Trophoblast cell (in vitro differentiated cells and primary cell): ENCODE results near the gene OVCA2.

Source experiments
- DNase-seq, 2 donors: peaks; one replicate each; pipeline ENCODE4 v3.0.0-alpha.2; 2016
- H2AFZ ChIP-seq: 2 replicates; pipeline ENCODE4 v1.6.1; 2013; ENCODE audit warnings: low read length, moderate library complexity, mild to moderate bottlenecking; ENCODE audit not compliant: insufficient read depth, poor library complexity
- H2AK5ac ChIP-seq: 2 replicates; pipeline ENCODE4 v1.6.1; 2013; ENCODE audit warnings: mild to moderate bottlenecking, low read length
- H2BK120ac ChIP-seq: 2 replicates; pipeline ENCODE4 v1.6.1; 2013; ENCODE audit warnings: low read length, mild to moderate bottlenecking, moderate library complexity; ENCODE audit not compliant: insufficient read depth, poor library complexity
- H2BK12ac ChIP-seq: 2 replicates; pipeline ENCODE4 v1.6.1; 2013; ENCODE audit warnings: mild to moderate bottlenecking, low read length, moderate library complexity
- H2BK5ac ChIP-seq: 2 replicates; pipeline ENCODE4 v1.6.1; 2013; ENCODE audit warnings: low read length, low read depth, moderate library complexity, mild to moderate bottlenecking; ENCODE audit not compliant: poor library complexity
- H3K14ac ChIP-seq: 2 replicates; pipeline ENCODE4 v1.6.1; 2013; ENCODE audit warnings: mild to moderate bottlenecking, low read length
- H3K18ac ChIP-seq: 2 replicates; pipeline ENCODE4 v1.6.1; 2013; ENCODE audit warnings: mild to moderate bottlenecking, low read length
- H3K23ac ChIP-seq: 2 replicates; pipeline ENCODE4 v1.6.1; 2013; ENCODE audit warnings: low read length
- H3K27ac ChIP-seq: 2 replicates; pipeline ENCODE4 v1.5.1; 2013; ENCODE audit warnings: low read depth, mild to moderate bottlenecking, inconsistent platforms, low read length, moderate library complexity
- H3K27me3 ChIP-seq: 2 replicates; pipeline ENCODE4 v1.6.1; 2013; ENCODE audit warnings: inconsistent platforms, mild to moderate bottlenecking, low read length, moderate library complexity; ENCODE audit not compliant: insufficient read depth
- H3K36me3 ChIP-seq, 2 experiments: 1 replicate in 1 of 2; 2 replicates in 1 of 2; pipeline ENCODE4 v1.6.1; 2013; ENCODE audit warnings: low read length in 2 of 2, mild to moderate bottlenecking in 2 of 2, moderate library complexity in 1 of 2; ENCODE audit not compliant: insufficient read depth in 2 of 2, control insufficient read depth in 1 of 2
- H3K4ac ChIP-seq: 2 replicates; pipeline ENCODE4 v1.6.1; 2013; ENCODE audit warnings: low read depth, mild to moderate bottlenecking, low read length, moderate library complexity
- H3K4me1 ChIP-seq, 2 experiments: 1 replicate in 1 of 2; 2 replicates in 1 of 2; pipeline ENCODE4 v1.6.1; 2013; ENCODE audit warnings: low read length in 2 of 2, mild to moderate bottlenecking in 2 of 2, moderate library complexity in 1 of 2; ENCODE audit not compliant: insufficient read depth in 2 of 2, control insufficient read depth in 1 of 2
- H3K4me2 ChIP-seq: 2 replicates; pipeline ENCODE4 v1.6.1; 2013; ENCODE audit warnings: inconsistent platforms, mild to moderate bottlenecking, low read length, moderate library complexity
- H3K4me3 ChIP-seq: 2 replicates; pipeline ENCODE4 v1.5.1; 2013; ENCODE audit warnings: mild to moderate bottlenecking, low read depth, low read length, inconsistent platforms
- H3K79me1 ChIP-seq: one replicate; pipeline ENCODE4 v1.6.1; 2013; ENCODE audit warnings: low read length
- H3K79me2 ChIP-seq: 2 replicates; pipeline ENCODE4 v1.6.1; 2013; ENCODE audit warnings: low read length, mild to moderate bottlenecking; ENCODE audit not compliant: control insufficient read depth, insufficient read depth, poor library complexity
- H3K9ac ChIP-seq: 2 replicates; pipeline ENCODE4 v1.6.1; 2013; ENCODE audit warnings: mild to moderate bottlenecking, low read length
- H3K9me3 ChIP-seq: 2 replicates; pipeline ENCODE4 v1.6.1; 2013; ENCODE audit warnings: low read depth, mild to moderate bottlenecking, control low read depth, inconsistent platforms, low read length; ENCODE audit not compliant: insufficient read depth
- H4K12ac ChIP-seq: 2 replicates; pipeline ENCODE4 v1.6.1; 2013; ENCODE audit warnings: low read depth, mild to moderate bottlenecking, low read length, moderate library complexity
- H4K8ac ChIP-seq: 2 replicates; pipeline ENCODE4 v1.6.1; 2013; ENCODE audit warnings: low read depth, mild to moderate bottlenecking, low read length, moderate library complexity
- H4K91ac ChIP-seq: one replicate; pipeline ENCODE4 v1.6.1; 2013; ENCODE audit warnings: low read depth, mild to moderate bottlenecking, low read length, moderate library complexity
- WGBS: extraction: QIAGEN DNeasy Blood & Tissue Kit; methylation state at CpG from one replicate; pipeline ENCODE4 v1.1.7; 2013; ENCODE audit warnings: missing lambda C conversion rate; ENCODE audit not compliant: insufficient read length, insufficient coverage; ENCODE audit errors: extremely low coverage; 5-methylcytosine and 5-hydroxymethylcytosine counted together

Gene OVCA2

DNA sequence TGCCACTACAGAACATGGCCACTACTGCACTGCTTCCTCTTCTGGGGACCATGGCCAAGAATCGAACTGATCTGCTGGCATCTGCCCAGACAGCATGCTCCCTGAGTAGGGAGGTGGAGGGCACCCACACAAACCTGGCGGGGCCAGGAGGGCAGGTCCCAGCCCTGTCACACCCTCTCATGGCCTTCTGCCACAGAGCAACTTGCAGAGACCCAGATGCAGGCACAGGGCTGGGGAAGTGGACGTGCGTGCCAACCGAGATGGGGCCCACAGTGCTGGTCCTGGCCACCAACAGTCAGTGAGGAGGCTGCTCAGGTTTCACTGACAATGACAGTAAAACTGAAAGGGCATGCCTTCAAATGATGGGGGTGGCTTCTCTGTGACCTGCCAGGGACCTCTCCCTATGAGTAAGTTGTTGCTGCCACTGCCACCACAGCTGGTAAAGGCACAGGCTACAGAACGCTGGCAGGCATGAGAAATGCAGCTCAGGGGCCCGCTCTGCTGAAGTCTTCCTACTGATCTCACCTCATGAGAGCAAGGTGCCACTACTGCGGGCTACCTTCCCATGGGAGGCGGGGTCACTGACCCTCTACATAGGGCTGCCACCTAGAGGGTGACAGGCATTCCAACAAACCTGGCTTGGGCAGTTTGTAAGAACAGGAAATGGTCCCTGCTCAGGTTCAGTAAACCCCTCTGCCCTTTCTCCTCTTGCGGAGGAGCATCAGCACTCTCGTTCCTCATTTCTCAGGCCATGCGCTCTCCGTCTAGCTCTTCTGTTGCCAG is 28.6 kb downstream of the OVCA2 start:
- no peak overlapping the region for H2BK5ac ChIP-seq
- H3K18ac ChIP-seq, result no peak overlapping the region
- no peak overlapping the region for H3K9ac ChIP-seq
- no peak overlapping the region for H2AK5ac ChIP-seq
- H4K91ac ChIP-seq, result no peak overlapping the region
- peaks cover 26% of the 10 kb centered on the region for H3K79me1 ChIP-seq
- no CpG with 5 or more reads among the region's 13 CpGs for WGBS
- no peaks in the 10 kb centered on the region for H3K27me3 ChIP-seq
- H3K23ac ChIP-seq, result no peak overlapping the region
- peaks cover 41 to 48% of the 10 kb centered on the region in 2 experiments for H3K4me1 ChIP-seq
- H3K4ac ChIP-seq, result no peak overlapping the region
- no peak overlapping the region for H2BK12ac ChIP-seq
- no peak overlapping the region for H2AFZ ChIP-seq
- H3K27ac ChIP-seq, result no peak overlapping the region
- H3K9me3 ChIP-seq, result no peaks in the 10 kb centered on the region
- DNase-seq, result peak in 1 of 2 donors; percentile 31
- no peak overlapping the region for H3K14ac ChIP-seq
- H3K4me3 ChIP-seq, result no peak overlapping the region
- H4K8ac ChIP-seq, result no peak overlapping the region
- no peak overlapping the region for H2BK120ac ChIP-seq
- H4K12ac ChIP-seq, result no peak overlapping the region
- peaks cover 7 to 18% of the 10 kb centered on the region in 2 experiments for H3K36me3 ChIP-seq
- H3K79me2 ChIP-seq, result peaks cover 9% of the 10 kb centered on the region
- no peak overlapping the region for H3K4me2 ChIP-seq

DNA sequence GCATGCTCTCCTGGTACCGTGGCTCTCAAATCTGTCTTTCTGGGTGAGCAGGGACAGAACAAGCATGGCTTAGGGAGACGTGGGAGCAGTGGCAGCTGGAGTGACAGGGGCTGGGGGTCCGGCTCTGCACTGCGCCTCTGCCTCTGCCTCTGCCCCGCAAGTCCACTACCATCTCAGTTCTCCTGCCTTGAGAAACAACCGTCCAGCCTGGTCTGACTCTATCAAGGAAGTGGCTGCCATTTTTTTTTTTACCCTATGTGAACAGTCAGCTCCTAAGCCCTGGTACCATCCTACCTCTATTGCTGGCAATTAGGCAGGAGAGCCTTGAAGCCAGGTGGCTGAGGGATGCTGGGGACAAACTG is 29.2 kb downstream of the OVCA2 start:
- H4K91ac ChIP-seq, result no peak overlapping the region
- no peak overlapping the region for H2AFZ ChIP-seq
- H3K27ac ChIP-seq, result no peak overlapping the region
- H3K27me3 ChIP-seq, result no peaks in the 10 kb centered on the region
- H3K4me2 ChIP-seq, result no peak overlapping the region
- H3K9me3 ChIP-seq, result no peaks in the 10 kb centered on the region
- peaks cover 5 to 18% of the 10 kb centered on the region in 2 experiments for H3K36me3 ChIP-seq
- WGBS, result no CpG with 5 or more reads among the region's 6 CpGs
- H2BK12ac ChIP-seq, result peak overlapping the region; percentile 47
- H2AK5ac ChIP-seq, result no peak overlapping the region
- peaks cover 41 to 48% of the 10 kb centered on the region in 2 experiments for H3K4me1 ChIP-seq
- no peak overlapping the region for H4K12ac ChIP-seq
- no peak overlapping the region for H3K23ac ChIP-seq
- H3K9ac ChIP-seq, result no peak overlapping the region
- peaks cover 9% of the 10 kb centered on the region for H3K79me2 ChIP-seq
- peak in 1 of 2 donors; percentile 11 for DNase-seq
- H2BK5ac ChIP-seq, result no peak overlapping the region
- H4K8ac ChIP-seq, result no peak overlapping the region
- no peak overlapping the region for H3K4me3 ChIP-seq
- H2BK120ac ChIP-seq, result no peak overlapping the region
- no peak overlapping the region for H3K4ac ChIP-seq
- no peak overlapping the region for H3K18ac ChIP-seq
- peaks cover 27% of the 10 kb centered on the region for H3K79me1 ChIP-seq
- no peak overlapping the region for H3K14ac ChIP-seq

DNA sequence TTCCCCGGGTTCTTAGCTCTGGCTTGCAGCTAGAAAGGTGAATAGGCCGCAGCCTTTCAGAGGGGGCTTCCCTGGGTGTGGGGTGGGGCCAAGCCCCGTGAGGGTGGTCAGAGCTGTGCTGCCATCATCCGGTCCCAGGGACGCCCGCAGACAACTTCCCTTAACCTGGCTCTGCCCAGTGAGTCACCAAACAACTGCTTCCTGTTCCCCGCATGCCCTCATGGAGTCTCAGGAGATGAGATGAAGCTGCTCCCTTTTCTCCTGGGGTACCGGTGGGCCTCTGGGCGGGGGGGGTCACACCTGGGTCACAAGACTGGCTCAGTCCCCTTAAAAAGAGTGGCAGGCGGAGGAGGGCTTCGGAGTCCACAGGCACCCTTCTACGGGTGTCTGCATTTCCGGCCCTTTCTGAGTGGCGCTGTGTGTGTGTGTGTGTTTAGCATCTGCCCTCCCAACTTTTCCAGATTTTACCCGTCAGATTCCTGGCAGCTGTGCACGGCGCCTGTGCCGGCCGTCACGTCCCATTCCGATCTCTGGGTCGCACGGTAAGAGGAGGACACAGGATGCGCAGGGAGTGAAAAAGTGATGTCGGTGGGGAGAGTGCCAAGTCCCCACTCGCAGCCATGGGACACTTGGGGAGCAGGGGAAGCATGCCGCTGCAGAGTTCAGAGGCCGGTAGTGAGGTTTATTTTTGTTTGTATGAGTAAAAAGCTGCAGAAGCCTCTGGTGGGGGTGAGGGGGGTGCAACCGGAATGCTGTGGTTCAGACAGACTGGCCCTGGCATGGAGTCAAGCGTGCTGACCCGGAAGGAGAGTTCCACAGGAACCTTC is 29.8 kb downstream of the OVCA2 start:
- Histone ChIP-seq H2BK5ac (no peak overlapping the region), H3K9me3 (no peaks in the 10 kb centered on the region), H2AFZ (no peak overlapping the region), H4K91ac (no peak overlapping the region), H2BK12ac (peak overlapping the region; percentile 47), H3K4me1 (peaks cover 41 to 47% of the 10 kb centered on the region in 2 experiments), H3K14ac (no peak overlapping the region), H3K27ac (no peak overlapping the region), H2BK120ac (no peak overlapping the region), H3K4ac (no peak overlapping the region), H3K79me2 (peaks cover 7% of the 10 kb centered on the region), H3K79me1 (peaks cover 28% of the 10 kb centered on the region), H3K36me3 (peaks cover 4 to 18% of the 10 kb centered on the region in 2 experiments), H3K4me3 (no peak overlapping the region), H2AK5ac (no peak overlapping the region), H3K23ac (no peak overlapping the region), H4K12ac (no peak overlapping the region), H3K27me3 (no peaks in the 10 kb centered on the region), H3K9ac (no peak overlapping the region), H3K4me2 (no peak overlapping the region), H3K18ac (no peak overlapping the region), H4K8ac (peak overlapping the region; percentile 24)
- WGBS, result no CpG with 5 or more reads among the region's 31 CpGs
- DNase-seq, result peak; percentile 46 to 58

DNA sequence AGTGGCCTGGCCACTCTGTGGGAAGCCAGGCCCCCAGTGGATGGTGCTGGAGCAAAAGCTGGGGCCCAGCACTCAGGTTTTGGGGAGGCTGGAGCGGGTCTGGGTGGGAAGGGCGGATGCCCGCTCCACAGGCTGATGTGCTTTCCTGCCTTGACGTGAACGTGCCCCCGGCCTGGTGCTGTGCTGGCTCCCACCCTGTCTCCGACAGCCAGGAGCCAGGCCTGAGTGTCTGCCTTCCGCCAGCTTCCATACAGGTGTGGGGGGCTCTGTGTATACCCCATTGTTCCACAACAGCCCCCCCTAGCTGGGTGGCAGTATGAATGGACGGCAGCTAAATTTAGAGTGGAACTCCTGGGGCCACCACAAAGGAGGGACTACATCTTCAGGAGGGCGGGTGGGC is 33.1 kb downstream of the OVCA2 start:
- WGBS, result no CpG with 5 or more reads among the region's 10 CpGs
- H3K14ac ChIP-seq, result peak overlapping the region; percentile 58
- H4K8ac ChIP-seq, result no peak overlapping the region
- peak overlapping the region; percentile 86 for H4K91ac ChIP-seq
- no peak overlapping the region for H2AFZ ChIP-seq
- H3K23ac ChIP-seq, result no peak overlapping the region
- H3K9ac ChIP-seq, result no peak overlapping the region
- H3K36me3 ChIP-seq, result peaks cover 1 to 11% of the 10 kb centered on the region in 2 experiments
- H2BK120ac ChIP-seq, result peak overlapping the region; percentile 41
- peak overlapping the region; percentile 22 for H3K27ac ChIP-seq
- no peak overlapping the region for H3K4me3 ChIP-seq
- no peaks in the 10 kb centered on the region for H3K27me3 ChIP-seq
- H3K9me3 ChIP-seq, result no peaks in the 10 kb centered on the region
- H3K79me2 ChIP-seq, result no peaks in the 10 kb centered on the region
- peak overlapping the region; percentile 32 for H3K4ac ChIP-seq
- H3K79me1 ChIP-seq, result peaks cover 19% of the 10 kb centered on the region
- H4K12ac ChIP-seq, result no peak overlapping the region
- no peak for DNase-seq
- H2BK12ac ChIP-seq, result peak overlapping the region; percentile 47
- peak overlapping the region; percentile 45 for H2BK5ac ChIP-seq
- H2AK5ac ChIP-seq, result peak overlapping the region; percentile 77
- peak overlapping the region; percentile 68 for H3K18ac ChIP-seq
- H3K4me2 ChIP-seq, result no peak overlapping the region
- peaks cover 32 to 36% of the 10 kb centered on the region in 2 experiments for H3K4me1 ChIP-seq
